Measurements from ENCODE around the gene KLK14.
A peak's percentile ranks its signal among the peaks of the same experiment; 100 is the strongest.

GRCh38 chr19:51097166-51097738, 14.6 kb upstream of the KLK14 start:
- TF ChIP-seq CTCF (IDR thresholded peaks at IDR 0.05) (peak; percentile 45 to 76 (median 63)), POLR2A (IDR thresholded peaks at IDR 0.05) (no peak)
